NCI-H1105 treated with DMSO at 0.1 percent for 48 hours (cell line): ENCODE results near the gene EID2B.

Experiments used
- DNase-seq: peaks from one replicate; lab custom pipeline; 2025; lab: John Stamatoyannopoulos, UW

EID2B gene, protein sequence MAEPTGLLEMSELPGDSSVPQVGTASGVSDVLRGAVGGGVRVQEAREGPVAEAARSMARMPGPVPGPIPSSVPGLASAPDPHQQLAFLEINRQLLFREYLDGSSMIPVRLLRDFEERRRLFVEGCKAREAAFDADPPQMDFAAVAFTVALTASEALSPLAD

DNA sequence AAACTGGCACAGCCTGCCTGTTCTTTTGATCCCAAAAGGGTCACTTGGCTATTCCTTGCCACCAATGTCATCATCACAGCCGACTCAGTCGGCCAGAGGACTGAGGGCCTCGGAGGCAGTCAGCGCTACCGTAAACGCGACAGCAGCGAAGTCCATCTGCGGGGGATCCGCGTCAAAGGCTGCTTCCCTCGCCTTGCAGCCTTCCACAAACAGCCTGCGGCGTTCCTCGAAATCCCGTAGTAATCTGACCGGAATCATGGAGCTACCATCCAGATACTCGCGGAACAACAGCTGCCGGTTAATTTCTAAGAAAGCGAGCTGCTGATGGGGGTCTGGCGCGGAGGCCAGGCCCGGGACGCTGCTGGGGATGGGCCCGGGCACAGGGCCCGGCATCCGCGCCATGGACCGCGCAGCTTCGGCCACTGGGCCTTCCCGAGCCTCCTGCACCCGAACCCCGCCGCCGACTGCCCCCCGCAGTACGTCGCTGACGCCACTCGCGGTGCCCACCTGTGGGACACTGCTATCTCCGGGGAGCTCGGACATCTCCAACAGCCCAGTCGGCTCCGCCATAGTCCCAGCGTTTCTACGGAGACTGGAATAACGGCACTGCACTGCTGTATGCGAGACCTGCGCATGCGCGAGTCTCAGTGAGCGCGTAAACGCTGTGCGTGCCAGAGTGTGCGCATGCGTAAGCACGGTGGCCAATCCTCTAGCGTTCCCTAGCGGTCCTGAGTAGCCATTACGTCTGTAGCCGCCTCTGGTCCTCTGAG is at the start of gene EID2B:
TSS of gene EID2B (minus strand) at position 620 of the 770 bp plus-strand sequence. CDS start at position 570, 50 bp downstream.
- DNase-seq, result peak; percentile 95

DNA sequence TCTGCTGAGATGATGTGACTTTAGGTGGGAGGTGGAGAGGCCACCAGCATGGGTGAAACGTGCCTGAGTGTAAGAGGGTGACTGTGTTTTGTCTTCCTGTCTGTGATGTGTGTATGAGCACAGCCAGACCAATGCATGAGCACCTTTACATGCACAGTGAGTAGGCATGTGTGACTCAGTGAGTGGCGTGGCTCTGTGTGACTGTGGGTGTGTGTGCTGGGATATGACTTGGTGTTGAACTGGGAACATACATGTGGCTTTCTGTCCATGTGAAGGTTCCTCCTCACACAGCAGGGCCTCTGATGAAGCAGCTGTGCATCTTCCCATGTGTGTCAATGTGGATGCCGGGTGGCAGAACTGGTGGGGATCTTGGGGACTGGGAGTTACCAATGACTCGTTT is 49.8 kb upstream of the EID2B start:
- DNase-seq, result no peak

DNA sequence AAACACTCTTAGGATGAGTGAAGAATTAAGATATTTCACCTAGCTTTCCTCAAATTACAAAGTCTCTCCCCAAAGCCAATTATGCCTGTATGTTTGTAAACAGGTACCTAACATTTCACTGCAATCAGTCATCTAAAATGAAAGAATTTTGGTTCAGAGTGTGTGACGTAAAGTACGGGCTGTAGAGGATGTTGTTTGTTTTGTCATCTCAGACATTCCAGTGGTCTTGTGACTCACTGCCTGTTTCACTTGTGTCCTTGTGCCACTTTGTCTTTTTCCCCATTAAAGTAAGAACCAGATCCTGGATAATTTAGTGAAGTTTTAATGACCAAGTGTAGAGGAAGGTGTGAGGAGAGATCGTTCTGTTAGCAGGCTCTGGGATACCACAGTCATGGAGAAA is 36.0 kb upstream of the EID2B start:
- DNase-seq, result no peak

- DNase-seq, result no peak
Measured at GRCh38 chr19:39566064-39566463, 33.4 kb upstream of the EID2B start.

- no peak for DNase-seq
Measured at GRCh38 chr19:39563408-39563807, 30.8 kb upstream of the EID2B start.

GRCh38 chr19:39558624-39559117 is 26.0 kb upstream of the EID2B start:
- no peak for DNase-seq

GRCh38 chr19:39557811-39558623 is 25.4 kb upstream of the EID2B start:
- DNase-seq, result no peak

DNA sequence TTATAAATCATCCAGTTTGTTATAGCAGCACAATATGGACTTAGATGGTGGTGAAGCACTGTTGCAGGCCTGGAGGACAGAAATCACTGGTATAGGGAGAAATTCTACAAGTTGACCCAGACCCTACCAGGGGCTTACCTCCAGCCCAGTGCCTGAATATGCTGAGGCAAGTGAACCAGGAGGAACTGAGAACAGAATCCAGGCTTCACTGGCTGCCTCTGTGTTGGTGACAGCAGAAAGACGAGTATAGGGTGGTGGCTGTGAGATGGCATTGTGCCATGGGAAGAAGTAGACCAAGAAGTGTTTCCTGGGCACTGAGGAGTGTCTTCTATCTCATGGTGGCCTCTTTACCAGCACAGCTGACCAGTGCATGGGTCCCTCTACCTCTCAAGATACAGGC is 23.2 kb upstream of the EID2B start:
- DNase-seq, result no peak

- no peak for DNase-seq
Measured at GRCh38 chr19:39554701-39555311, 22.2 kb upstream of the EID2B start.

- no peak for DNase-seq
Measured at GRCh38 chr19:39553082-39553652, 20.5 kb upstream of the EID2B start.

DNA sequence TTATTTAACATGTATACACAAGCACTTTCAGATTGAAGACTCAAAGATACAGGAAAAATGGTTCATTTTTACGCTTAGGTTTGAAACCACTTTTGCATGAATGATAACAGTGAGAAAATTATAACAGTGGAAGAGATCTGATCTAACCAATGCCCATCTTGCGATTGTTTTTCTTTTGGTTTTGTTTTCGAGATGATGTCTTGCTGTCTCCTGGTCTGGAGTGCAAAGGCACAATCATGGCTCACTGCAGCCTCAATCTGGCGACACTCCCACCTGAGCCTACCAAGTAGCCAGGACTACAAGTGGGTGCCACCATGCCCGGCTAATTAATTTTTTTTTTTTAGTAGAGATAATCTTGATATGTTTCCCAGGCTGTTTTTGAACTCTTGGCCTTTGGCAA is 17.5 kb upstream of the EID2B start:
- DNase-seq, result no peak

- no peak for DNase-seq
Measured at GRCh38 chr19:39546599-39546998, 13.9 kb upstream of the EID2B start.

DNA sequence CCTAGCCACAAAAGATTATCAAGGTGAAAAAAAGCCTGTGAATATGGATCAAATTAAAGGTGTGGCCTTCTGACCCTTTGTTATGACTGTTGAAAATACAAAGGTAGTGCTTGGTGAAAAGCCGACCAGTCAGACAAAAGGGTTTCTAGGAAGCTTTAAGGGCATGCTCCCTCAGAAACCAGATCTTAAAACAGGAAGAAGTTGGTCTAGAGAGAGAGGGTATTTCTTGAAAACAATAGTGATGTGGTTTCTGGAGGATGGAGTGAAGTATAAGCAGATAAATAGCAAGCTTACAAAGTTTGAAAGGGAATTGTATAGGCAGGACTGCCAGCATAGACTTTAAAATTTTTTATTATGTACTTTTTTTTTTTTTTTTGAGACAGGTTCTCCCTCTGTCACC is 12.3 kb upstream of the EID2B start:
- no peak for DNase-seq

DNA sequence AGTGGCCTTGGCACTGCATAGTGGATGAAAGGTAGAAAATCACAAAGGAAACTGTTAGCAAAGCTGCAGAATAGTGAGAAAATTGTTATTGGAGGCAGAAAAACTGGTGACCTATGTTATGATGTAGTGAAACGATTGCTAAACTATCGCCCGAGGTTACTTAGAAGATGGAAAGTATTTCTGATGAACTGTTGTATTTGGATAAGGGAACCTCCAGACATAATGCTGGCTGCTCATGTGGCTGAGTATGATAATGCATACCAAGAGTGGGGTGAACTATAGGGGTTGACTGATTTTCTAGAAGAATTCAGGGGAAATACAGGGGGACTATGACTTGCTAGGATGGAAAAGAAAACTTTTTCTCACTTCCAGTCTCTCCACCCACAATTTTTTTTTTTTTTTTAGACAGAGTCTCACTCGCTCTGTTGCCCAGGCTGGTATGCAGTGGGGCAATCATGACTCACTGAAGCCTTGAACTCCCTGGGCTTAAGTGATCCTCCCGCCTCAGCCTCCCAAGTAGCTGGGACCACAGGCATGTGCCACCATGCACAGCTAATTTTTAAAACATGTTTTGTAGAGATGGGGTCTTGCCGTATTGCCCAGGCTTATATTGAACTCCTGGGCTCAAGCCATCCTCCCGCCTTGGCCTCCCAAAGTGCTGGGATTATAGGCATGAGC is 11.7 kb upstream of the EID2B start:
- DNase-seq, result no peak

DNA sequence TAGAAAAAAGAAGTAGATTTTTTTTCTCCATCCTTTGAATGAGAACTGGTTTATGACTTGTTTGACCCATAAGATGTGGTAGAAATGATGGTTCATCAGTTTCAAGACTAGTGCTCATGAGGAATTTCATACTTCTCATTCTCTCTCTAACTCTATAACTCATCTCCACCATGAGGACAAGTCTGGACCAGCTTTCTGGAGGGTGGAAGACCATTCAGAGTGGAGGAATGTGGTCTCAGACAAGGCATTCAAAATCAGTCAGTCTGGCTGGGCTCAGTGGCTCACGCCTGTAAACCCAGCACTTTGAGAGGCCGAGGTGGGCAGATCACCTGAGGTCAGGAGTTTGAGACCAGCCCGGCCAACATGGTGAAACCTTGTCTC is 10.8 kb upstream of the EID2B start:
- no peak for DNase-seq

DNA sequence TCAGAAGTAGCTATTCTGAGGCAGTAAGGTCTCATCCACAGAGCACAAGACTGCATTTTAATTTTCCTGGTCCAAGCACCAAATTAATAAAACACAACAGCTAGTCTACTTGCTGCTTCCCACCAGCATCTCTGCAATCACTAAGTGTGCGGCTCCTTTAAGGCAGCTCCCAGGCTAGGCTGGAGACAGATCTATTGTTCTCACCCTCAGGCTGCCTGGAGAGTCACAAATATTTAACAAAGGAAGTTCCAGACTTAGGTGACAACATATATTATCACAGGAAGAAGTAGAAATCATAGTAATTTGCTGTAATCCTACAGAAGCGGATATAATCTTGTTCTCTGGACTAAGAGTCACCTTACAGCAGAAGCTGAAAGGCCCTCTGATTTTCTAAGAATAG is 9.6 kb upstream of the EID2B start:
- no peak for DNase-seq

- DNase-seq, result peak; percentile 38
Measured at GRCh38 chr19:39540333-39540673, 7.7 kb upstream of the EID2B start.

GRCh38 chr19:39539518-39540332 is 7.1 kb upstream of the EID2B start, which contains the start of gene EID2:
Gene EID2, minus strand, starts transcription at chr19:39540161. Its CDS starts 82 bp downstream, at chr19:39540079.
- DNase-seq, result peak; percentile 95

DNA sequence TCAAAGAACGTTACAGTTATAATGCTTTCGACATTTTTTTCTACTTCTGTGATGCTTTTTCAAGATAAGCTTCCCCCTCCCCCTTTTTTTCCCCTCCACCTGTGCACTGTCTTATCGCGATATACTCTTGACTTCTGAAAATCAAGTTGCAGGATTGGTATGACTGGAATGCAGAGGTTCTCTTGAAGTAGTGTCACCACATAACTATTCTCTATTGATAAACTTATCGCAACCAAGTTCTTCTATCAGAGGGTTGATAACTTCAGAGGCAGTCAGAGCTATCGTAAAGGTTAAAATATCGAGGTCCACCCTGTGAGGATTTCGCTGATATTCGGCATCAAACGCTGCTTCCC is 6.5 kb upstream of the EID2B start:
- DNase-seq, result no peak

DNA sequence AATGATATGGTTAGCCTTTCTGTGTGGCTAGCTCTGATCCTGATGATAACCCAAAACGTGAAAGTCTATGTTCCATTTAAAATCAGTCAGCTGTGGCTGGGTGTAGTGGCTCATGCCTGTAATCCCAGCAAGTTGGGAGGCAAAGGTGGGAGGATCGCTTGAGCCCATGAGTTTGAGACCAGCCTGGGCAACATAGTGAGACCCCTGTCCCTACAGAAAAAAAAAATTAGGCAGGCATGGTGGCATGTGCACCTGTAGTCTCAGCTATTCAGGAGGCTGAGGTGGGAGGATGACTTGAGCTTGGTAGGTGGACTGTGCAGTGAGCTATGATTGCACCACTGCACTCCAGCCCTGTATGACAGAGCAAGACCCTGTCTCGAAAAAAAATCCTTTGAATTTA is 1.1 kb upstream of the EID2B start:
- DNase-seq, result no peak
